HAP-1 (cell line): ENCODE results near the gene TMEM203.
A peak's percentile ranks its signal among the peaks of the same experiment; 100 is the strongest.

Source experiments
- DNase-seq, 2 experiments: peaks; one replicate each; pipeline ENCODE4 v3.0.0-alpha.2; 2016 to 2020; ENCODE audit warnings: low spot score in 2 of 2
- H3K27me3 ChIP-seq: fragments of 250-450 bp; sonication (Bioruptor Pico); 2 replicates; pipeline ENCODE4 v1.5.1; 2020; ENCODE audit warnings: low read depth, mild to moderate bottlenecking, moderate library complexity
- H3K36me3 ChIP-seq: fragments of 250-450 bp; sonication (Bioruptor Pico); replicated peaks from 2 replicates; pipeline ENCODE4 v1.5.1; 2020; ENCODE audit warnings: mild to moderate bottlenecking
- H3K4me1 ChIP-seq: fragments of 250-450 bp; sonication (Bioruptor Pico); 2 replicates; pipeline ENCODE4 v1.5.1; 2020; ENCODE audit warnings: mild to moderate bottlenecking
- H3K4me3 ChIP-seq: fragments of 250-450 bp; sonication (Bioruptor Pico); 2 replicates; pipeline ENCODE4 v1.5.1; 2020; ENCODE audit warnings: mild to moderate bottlenecking, moderate library complexity
- H3K9me3 ChIP-seq: fragments of 250-450 bp; sonication (Bioruptor Pico); 2 replicates; pipeline ENCODE4 v1.5.1; 2020; ENCODE audit warnings: mild to moderate bottlenecking, moderate library complexity
- in situ Hi-C: fragments of 300-500 bp; cut with MboI; formaldehyde crosslinking; loops from 3 replicates; pipeline ENCODE4 v1.14.3; 2020; ENCODE audit warnings: low sequenced_read_pairs, inconsistent platforms, mixed read lengths

The TMEM203 gene

DNA sequence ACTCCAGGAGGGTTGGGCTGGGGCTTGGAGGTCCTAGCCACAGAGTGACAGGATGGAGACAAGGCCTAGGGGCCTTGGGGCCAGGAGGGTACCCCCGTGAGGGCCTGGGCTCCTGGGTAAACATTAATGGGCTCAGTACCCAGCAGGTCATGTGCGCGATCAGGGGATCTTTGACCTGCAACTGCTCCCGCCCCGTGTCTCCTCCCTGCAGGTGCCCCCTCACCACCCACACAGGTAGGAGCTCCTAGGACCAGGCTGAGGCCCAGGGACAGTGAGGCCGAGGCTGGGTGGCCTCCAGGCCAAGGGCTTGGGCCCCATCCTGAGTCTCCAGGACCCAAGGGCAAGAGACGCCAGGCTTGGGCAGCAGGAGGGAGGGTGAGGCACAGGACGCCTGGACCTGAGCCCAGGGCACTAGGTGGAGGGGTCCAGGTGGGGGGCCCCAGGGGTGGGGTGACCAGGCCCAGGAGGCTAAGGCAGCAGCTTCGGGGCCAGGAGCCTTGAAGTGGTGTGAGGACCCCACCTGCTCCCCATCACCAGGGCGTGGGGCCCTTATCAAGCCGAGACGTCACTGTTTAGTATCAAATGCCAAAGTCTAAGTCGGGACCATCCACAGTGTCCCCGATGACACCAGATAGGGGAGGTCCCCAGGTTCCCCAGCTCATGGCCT is 25.4 kb upstream of the TMEM203 start, which contains the start of gene SLC34A3:
Gene SLC34A3, plus strand, starts transcription at position 197 of the 667 bp plus-strand sequence. CDS start 802 bp downstream, outside the sequence.
- no peaks in the 10 kb centered on the region for H3K27me3 ChIP-seq
- in situ Hi-C loops, result loop anchor here (25.0 kb wide), 1 partner anchor 444 kb away; the partner anchor contains the start of genes CCDC183 and TMEM141
- H3K36me3 ChIP-seq, result no peaks in the 10 kb centered on the region
- no peaks in the 10 kb centered on the region for H3K9me3 ChIP-seq
- H3K4me1 ChIP-seq, result no peaks in the 10 kb centered on the region
- H3K4me3 ChIP-seq, result no peak within 1 kb of the TSS
- DNase-seq, result no peak

DNA sequence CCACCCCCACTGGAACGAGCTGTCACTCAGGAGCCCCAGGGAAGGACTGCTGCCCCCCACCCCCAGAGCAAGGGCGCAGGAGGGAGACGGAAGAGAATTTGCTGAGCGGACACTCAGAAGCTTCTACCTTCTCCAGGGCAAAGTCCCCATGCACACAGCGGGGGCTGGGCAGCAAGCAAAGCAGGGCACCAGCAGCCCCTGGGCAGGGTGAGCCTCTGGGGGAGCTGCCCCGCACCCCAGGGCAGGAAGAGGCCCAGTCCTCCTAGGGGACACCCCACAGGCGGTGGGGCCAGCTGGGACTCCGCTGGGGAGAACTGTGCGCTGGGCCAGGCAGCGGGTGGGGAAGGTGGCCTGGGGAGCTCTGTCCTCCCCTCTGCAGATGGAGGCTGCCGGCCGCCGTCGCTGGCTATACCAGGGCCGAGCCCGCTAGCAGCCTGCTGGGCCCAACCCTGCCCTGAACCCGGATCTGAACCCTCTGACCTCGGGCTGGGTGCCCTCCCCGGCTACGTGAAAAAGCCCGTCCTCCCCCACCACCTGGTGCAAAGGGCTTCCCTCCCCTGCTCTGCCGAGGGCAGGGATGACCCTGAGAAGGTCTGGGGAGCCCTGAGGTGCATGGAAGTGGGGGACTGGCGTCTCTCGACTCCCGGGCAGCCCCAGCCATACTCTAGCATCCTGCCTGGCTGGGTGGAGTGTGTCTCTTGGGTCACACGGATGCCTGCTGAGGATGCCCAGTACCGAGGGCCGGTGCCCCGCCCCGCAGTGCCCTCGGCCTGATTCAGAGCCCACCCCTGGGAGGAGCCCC is 24.7 kb upstream of the TMEM203 start:
- Histone ChIP-seq H3K4me3 (no peak overlapping the region), H3K36me3 (no peaks in the 10 kb centered on the region), H3K27me3 (no peaks in the 10 kb centered on the region), H3K4me1 (no peaks in the 10 kb centered on the region), H3K9me3 (no peaks in the 10 kb centered on the region)
- in situ Hi-C loops, result loop anchor here (5.0 to 25.0 kb wide), 2 partner anchors 108 to 443 kb away; partner anchors contain the start of genes CCDC183 and TMEM141
- no peak for DNase-seq

DNA sequence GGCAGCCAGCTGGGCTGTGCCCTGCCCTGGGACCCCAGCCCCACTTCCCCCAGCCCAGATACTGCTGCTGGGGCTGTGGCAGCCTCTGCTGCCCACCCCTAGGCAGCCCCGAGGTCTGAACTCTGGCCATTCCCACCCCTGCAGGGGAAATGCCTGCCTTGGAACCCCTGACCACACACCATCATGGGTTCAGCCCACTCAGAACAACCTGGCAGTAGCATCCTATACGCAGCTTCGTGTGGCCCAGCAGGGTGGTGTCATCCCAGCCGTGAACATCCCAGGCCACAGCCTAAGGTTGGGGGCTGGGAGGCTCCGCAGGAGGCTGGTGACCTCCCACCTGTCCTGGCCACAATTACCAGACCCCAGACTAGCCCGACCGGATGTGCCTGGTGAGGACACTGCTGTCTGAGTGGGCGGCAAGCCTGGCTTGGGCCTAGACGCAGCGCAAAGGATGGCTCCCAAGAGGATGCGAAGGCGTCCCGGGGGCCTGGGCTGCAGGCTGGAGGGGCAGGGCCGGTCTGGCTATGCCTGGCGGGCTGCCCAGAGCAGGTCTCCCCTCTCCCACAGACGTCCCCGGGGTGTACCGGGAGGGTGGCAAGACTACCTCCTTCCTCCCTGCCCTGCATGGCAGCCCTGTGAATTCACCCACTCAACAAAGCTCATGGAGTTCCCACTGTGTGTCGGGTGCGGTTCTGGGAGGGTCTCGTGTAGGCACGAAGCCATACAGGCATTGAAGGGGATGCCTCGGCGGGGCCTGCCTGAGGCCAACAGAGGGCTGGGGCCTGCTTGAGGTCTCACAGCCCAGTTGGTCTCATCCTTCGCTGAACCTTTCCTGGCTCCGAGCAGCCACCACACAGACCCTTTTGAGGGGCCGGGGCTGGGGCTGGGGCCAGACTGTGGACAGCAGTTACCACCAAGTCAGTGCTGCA is 23.8 kb upstream of the TMEM203 start:
- in situ Hi-C loops, result loop anchor here (5.0 to 25.0 kb wide), 2 partner anchors 107 to 442 kb away; partner anchors contain the start of genes CCDC183 and TMEM141
- no peaks in the 10 kb centered on the region for H3K9me3 ChIP-seq
- no peak for DNase-seq
- H3K4me1 ChIP-seq, result no peaks in the 10 kb centered on the region; the same call in 1 of the 2 replicates
- no peaks in the 10 kb centered on the region for H3K27me3 ChIP-seq
- no peaks in the 10 kb centered on the region for H3K36me3 ChIP-seq
- no peak overlapping the region for H3K4me3 ChIP-seq

DNA sequence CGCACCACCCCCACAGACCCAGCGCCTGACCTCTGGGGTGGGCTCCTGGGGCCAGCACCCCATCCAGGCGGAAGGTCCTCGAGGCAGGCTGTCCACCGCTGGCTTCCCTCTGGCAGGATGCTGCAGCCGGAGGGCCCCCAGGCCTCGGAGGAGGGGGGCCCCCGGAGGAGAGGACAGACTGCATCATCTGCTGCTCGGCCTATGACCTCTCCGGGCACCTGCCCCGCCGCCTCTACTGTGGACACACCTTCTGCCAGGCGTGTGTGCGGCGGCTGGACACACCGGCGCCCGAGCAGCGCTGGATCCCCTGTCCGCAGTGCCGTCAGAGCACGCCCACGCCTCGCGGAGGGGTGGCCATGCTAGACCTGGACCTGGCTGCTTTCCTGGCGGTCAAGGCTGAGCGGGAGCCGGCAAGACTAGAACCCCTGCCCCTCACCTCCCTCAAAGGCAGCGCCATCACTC is 23.1 kb upstream of the TMEM203 start:
- DNase-seq, result no peak
- H3K9me3 ChIP-seq, result no peaks in the 10 kb centered on the region
- H3K4me3 ChIP-seq, result no peak overlapping the region
- H3K36me3 ChIP-seq, result no peaks in the 10 kb centered on the region
- peaks cover 5% of the 10 kb centered on the region; the same call in 1 of the 2 replicates for H3K4me1 ChIP-seq
- in situ Hi-C loops, result loop anchor here (5.0 to 25.0 kb wide), 2 partner anchors 106 to 441 kb away; partner anchors contain the start of genes CCDC183 and TMEM141
- H3K27me3 ChIP-seq, result no peaks in the 10 kb centered on the region

DNA sequence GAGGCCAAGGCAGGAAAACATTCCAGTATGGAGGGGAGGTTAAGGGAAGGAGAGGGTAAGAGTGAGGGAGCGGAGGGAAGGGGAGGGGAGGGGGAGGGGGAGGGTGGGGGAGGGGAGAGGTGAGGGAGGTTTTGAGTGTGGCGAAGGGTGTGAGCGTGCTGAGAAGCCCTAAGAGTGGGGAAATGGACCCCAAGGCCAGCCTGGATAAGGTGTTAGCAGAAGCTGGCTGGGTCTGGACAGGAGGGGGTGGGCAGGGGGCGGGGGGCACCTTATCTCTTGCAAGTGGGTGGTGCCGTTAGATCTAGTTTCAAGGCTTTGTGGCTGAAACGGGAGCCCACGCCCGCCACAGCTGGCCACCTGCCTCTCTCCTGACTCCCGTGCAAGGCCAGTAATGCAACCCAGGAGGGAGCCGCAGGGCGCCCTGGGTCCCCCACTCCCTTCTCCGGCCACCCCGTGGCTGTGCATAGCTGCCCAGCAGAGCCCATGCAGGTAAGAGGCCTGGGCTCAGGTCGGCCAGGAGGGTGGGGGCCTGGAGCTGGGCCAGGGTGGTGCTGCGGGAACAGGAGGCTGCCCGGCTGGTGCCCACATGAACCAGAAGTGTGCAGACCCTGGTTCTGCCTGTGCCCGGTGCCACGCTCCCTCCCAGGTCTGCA is 22.5 kb upstream of the TMEM203 start:
- Histone ChIP-seq H3K4me3 (no peak overlapping the region), H3K4me1 (peaks cover 6% of the 10 kb centered on the region), H3K9me3 (no peaks in the 10 kb centered on the region), H3K27me3 (no peaks in the 10 kb centered on the region), H3K36me3 (no peaks in the 10 kb centered on the region)
- in situ Hi-C loops, result loop anchor here (5.0 to 25.0 kb wide), 2 partner anchors 106 to 441 kb away; partner anchors contain the start of genes CCDC183 and TMEM141
- DNase-seq, result no peak

DNA sequence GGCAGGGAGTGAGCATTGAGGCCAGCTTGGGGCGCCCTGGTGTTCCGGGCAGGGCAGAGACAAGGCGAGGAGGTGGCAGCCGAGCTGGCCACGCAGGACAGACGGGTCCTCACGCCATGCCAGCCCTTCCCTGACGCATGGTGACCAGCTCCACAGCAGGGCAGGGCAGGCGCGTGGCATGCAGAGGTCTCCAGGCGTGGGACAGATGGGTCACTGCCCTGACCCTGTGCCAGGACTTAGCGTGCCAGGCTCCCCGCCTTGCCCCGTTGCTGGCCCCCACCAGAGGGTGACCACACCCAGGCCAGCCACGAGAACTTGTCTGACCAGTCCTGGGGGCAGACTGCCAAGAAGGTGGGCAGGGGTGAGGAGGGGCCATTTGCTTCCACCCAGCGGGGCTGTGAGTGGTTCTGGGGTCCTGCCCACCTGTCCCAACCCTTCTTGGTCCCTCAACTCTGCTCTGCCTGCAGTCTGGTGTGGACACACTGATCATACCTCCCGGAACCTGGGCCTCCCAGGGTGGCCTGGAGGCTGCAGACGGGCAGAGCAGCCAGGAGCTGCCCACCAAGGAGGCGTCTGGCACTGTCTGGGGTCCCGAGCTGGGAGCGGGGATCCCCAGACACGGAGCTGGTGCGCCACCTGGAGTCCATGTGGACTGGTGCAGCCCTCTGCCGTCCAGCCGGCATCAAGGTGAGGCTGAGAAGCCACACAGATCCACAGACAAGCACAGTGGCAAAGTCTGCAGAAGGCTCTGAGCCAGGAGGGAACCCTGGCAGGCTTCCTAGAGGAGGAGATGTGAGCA is 21.8 kb upstream of the TMEM203 start, which contains the start of gene RNF224:
Gene RNF224, plus strand, starts transcription at position 449 of the 799 bp plus-strand sequence. CDS start 834 bp downstream, outside the sequence.
- Histone ChIP-seq H3K9me3 (no peaks in the 10 kb centered on the region), H3K4me1 (peaks cover 11% of the 10 kb centered on the region), H3K36me3 (no peaks in the 10 kb centered on the region), H3K4me3 (no peak within 1 kb of the TSS), H3K27me3 (no peaks in the 10 kb centered on the region)
- in situ Hi-C loops, result loop anchor here (5.0 to 25.0 kb wide), 2 partner anchors 105 to 440 kb away; partner anchors contain the start of genes CCDC183 and TMEM141
- DNase-seq, result peak; percentile 65 to 90

DNA sequence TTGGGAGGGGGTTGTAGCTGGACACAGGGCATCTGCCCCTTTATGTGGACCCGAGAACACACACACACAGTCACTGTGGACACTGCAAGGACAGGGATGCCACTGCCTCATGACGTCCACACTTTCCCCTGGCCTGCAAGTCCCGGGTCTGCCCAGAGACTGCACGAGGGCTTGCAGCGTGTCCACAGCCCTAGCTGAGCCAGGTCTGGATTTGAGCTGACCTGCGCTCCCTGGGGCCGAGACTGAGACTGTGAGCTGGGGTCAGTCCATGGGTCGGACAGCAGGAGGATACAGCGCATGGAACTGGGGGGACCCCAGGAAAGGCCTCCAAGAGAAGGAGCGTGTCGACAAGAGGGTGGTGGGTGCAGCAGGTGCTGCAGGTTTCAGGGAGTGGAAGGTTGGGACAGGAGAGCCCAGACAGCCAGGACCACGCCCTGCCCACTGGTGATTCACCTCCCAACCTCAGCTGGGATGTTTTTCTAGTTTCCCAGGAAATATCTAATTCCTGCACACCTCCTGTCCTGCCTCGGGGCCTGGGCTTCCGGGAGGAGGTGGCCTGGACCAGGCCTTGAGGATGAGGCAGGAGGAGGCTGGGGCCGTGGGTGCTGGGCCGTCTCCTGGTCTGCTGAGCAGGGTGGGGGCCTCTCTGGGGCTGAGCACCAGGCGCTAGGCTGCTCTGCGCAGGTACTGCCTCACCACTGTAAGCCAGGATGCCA is 21.0 kb upstream of the TMEM203 start:
- no peak overlapping the region for H3K4me3 ChIP-seq
- H3K4me1 ChIP-seq, result peaks cover 11% of the 10 kb centered on the region
- DNase-seq, result no peak
- H3K36me3 ChIP-seq, result no peaks in the 10 kb centered on the region
- no peaks in the 10 kb centered on the region for H3K27me3 ChIP-seq
- in situ Hi-C loops, result loop anchor here (5.0 to 25.0 kb wide), 2 partner anchors 104 to 439 kb away; partner anchors contain the start of genes CCDC183 and TMEM141
- H3K9me3 ChIP-seq, result no peaks in the 10 kb centered on the region

DNA sequence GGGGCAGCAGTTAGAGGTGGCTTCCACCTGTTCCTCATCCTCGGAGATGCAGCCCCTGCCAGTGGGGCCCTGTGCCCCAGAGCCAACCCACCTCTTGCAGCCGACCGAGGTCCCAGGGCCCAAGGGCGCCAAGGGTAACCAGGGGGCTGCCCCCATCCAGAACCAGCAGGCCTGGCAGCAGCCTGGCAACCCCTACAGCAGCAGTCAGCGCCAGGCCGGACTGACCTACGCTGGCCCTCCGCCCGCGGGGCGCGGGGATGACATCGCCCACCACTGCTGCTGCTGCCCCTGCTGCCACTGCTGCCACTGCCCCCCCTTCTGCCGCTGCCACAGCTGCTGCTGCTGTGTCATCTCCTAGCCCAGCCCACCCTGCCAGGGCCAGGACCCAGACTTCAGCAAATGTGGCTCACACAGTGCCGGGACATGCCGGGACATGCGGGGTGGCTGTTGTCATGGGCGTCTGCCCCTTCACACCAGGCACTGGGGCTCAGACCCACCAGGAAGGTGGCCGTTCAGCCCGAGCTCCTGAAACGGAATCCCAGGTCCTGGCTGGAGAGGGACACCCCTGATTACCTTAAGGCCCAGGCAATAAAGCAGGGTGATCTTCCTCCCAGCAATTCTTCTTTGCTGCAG is 20.4 kb upstream of the TMEM203 start:
- Histone ChIP-seq H3K4me3 (no peak overlapping the region), H3K27me3 (no peaks in the 10 kb centered on the region), H3K36me3 (no peaks in the 10 kb centered on the region), H3K4me1 (peaks cover 11% of the 10 kb centered on the region), H3K9me3 (no peaks in the 10 kb centered on the region)
- DNase-seq, result no peak
- in situ Hi-C loops, result loop anchor here (5.0 to 25.0 kb wide), 2 partner anchors 104 to 439 kb away; partner anchors contain the start of genes CCDC183 and TMEM141

DNA sequence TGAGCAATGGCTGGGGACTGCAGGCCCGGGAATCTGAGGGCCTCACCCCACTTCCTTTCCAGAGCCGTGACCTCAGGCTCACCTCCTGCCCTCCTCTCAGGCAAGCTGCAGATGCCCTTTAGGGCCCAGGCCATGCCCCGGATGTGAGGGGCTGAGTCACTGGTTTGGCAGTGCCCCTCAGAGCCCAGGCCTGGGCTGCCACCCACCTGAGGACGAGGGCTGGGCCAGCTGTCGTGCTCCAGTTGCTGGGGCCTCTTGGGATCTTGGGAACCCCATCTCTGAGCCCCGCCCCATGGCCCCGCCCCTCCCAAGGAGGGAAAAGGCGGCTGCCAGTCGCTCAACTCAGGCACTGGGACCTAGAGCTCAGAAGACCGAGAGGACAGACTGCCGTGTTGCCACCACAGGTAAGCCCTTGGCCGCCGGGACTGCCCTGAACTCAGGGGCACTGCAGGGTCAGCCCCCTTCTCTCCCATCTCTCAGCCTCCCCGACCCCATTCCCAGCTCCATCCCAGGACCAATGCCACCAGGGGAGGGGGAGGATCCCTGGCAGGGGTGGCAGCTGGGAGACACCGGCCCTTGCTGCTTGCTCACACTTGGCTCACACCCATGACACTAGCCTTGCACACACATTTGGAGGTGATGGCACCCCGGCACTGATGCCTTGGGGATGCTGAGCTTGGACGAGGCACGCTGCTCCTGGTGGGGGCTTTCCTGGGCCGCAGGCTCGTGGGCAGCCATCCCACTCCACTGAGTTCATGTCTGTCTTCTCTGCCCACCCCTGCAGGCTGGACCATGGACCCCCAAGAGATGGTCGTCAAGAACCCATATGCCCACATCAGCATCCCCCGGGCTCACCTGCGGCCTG is 19.6 kb upstream of the TMEM203 start, which contains the start of gene CYSRT1:
Gene CYSRT1, plus strand, starts transcription at position 345 of the 865 bp plus-strand sequence. Its CDS starts 448 bp downstream, at position 793.
- no peaks in the 10 kb centered on the region for H3K27me3 ChIP-seq
- H3K36me3 ChIP-seq, result no peaks in the 10 kb centered on the region
- no peak for DNase-seq
- peak within 1 kb of the TSS; percentile 84 for H3K4me3 ChIP-seq
- H3K9me3 ChIP-seq, result no peaks in the 10 kb centered on the region
- peaks cover 11% of the 10 kb centered on the region for H3K4me1 ChIP-seq
- in situ Hi-C loops, result loop anchor here (5.0 to 25.0 kb wide), 2 partner anchors 103 to 438 kb away; partner anchors contain the start of genes CCDC183 and TMEM141
